ENCODE results near the gene TBC1D9B. TPM values are rescaled to one million over a fixed set of nuclear protein-coding genes. Genes with fewer than 3 reads are reported as not detected.

Gene TBC1D9B
- total and polyA plus RNA-seq, 2 donors (not counting 1 experiment from before 2014, with no cell fraction given): 48.7 to 50.4 TPM

GRCh38 chr5:179904463-179905160 is 3.1 kb downstream of the TBC1D9B start:
- H2AFZ ChIP-seq (ENCODE audit: low read length): no peak overlapping the region

GRCh38 chr5:179902763-179903158 is 4.9 kb downstream of the TBC1D9B start:
- Histone ChIP-seq H3K36me3 (ENCODE audit: control insufficient read depth, insufficient read depth, low read length) (peaks cover 17% of the 10 kb centered on the region), H3K9ac (ENCODE audit: insufficient read depth, low read length) (no peak overlapping the region), H2AFZ (ENCODE audit: low read length) (no peak overlapping the region), H3K27me3 (ENCODE audit: control insufficient read depth, insufficient read depth, low read length) (no peaks in the 10 kb centered on the region), H3K4me1 (ENCODE audit: control insufficient read depth, extremely low read depth, insufficient read depth, low read length) (peaks cover 5% of the 10 kb centered on the region), H3K27ac (ENCODE audit: insufficient read depth, low read length) (no peak overlapping the region), H3K4me2 (ENCODE audit: extremely low read depth, insufficient read depth, low read length) (no peak overlapping the region), H3K79me2 (ENCODE audit: control insufficient read depth, insufficient read depth, low read length) (peaks cover 35% of the 10 kb centered on the region), H3K4me3 (replicated peaks in 1 of 4; ENCODE audit: control extremely low read depth in 1 of 4, insufficient read depth in 1 of 4, low read depth in 3 of 4, low read length in 4 of 4) (no peak overlapping the region), H4K20me1 (ENCODE audit: control insufficient read depth, extremely low read depth, insufficient read depth, low read length) (no peaks in the 10 kb centered on the region), H3K9me3 (ENCODE audit: control insufficient read depth, insufficient read depth, low read depth, low read length) (no peaks in the 10 kb centered on the region)
- DNase-seq (ENCODE audit: low read depth in 2 of 2): no peak
- TF ChIP-seq EZH2 (IDR thresholded peaks at IDR 0.05; ENCODE audit: low read length, missing control alignments) (no peak), CTCF (conservative IDR thresholded peaks at IDR 0.05 in 1 of 2, IDR thresholded peaks at IDR 0.05 in 1 of 2; ENCODE audit: low read depth in 1 of 2, low read length in 2 of 2) (no peak)

More at GRCh38 chr5:179904463-179905160, 3.1 kb downstream of the TBC1D9B start:
- Histone ChIP-seq H4K20me1 (ENCODE audit: control insufficient read depth, extremely low read depth, insufficient read depth, low read length) (no peaks in the 10 kb centered on the region), H3K4me3 (replicated peaks in 1 of 4; ENCODE audit: control extremely low read depth in 1 of 4, insufficient read depth in 1 of 4, low read depth in 3 of 4, low read length in 4 of 4) (no peak overlapping the region), H3K27me3 (ENCODE audit: control insufficient read depth, insufficient read depth, low read length) (no peaks in the 10 kb centered on the region), H3K79me2 (ENCODE audit: control insufficient read depth, insufficient read depth, low read length) (peaks cover 35% of the 10 kb centered on the region), H3K4me1 (ENCODE audit: control insufficient read depth, extremely low read depth, insufficient read depth, low read length) (peaks cover 5% of the 10 kb centered on the region), H3K36me3 (ENCODE audit: control insufficient read depth, insufficient read depth, low read length) (peaks cover 14% of the 10 kb centered on the region), H3K9me3 (ENCODE audit: control insufficient read depth, insufficient read depth, low read depth, low read length) (no peaks in the 10 kb centered on the region), H3K4me2 (ENCODE audit: extremely low read depth, insufficient read depth, low read length) (no peak overlapping the region), H3K9ac (ENCODE audit: insufficient read depth, low read length) (no peak overlapping the region), H3K27ac (ENCODE audit: insufficient read depth, low read length) (no peak overlapping the region)
- TF ChIP-seq CTCF (conservative IDR thresholded peaks at IDR 0.05 in 1 of 2, IDR thresholded peaks at IDR 0.05 in 1 of 2; ENCODE audit: low read depth in 1 of 2, low read length in 2 of 2) (no peak), EZH2 (IDR thresholded peaks at IDR 0.05; ENCODE audit: low read length, missing control alignments) (no peak)
- DNase-seq (ENCODE audit: low read depth in 2 of 2): no peak

- peaks cover 34% of the 10 kb centered on the region for H3K79me2 ChIP-seq (ENCODE audit: control insufficient read depth, insufficient read depth, low read length)
- H3K36me3 ChIP-seq (ENCODE audit: control insufficient read depth, insufficient read depth, low read length): peaks cover 17% of the 10 kb centered on the region
- no peak overlapping the region for H3K27ac ChIP-seq (ENCODE audit: insufficient read depth, low read length)
- no peak overlapping the region for H3K4me2 ChIP-seq (ENCODE audit: extremely low read depth, insufficient read depth, low read length)
- no peak overlapping the region for H3K4me3 ChIP-seq (replicated peaks in 1 of 4; ENCODE audit: control extremely low read depth in 1 of 4, insufficient read depth in 1 of 4, low read depth in 3 of 4, low read length in 4 of 4)
- TF ChIP-seq CTCF (conservative IDR thresholded peaks at IDR 0.05 in 1 of 2, IDR thresholded peaks at IDR 0.05 in 1 of 2; ENCODE audit: low read depth in 1 of 2, low read length in 2 of 2) (no peak), EZH2 (IDR thresholded peaks at IDR 0.05; ENCODE audit: low read length, missing control alignments) (no peak)
- peaks cover 5% of the 10 kb centered on the region for H3K4me1 ChIP-seq (ENCODE audit: control insufficient read depth, extremely low read depth, insufficient read depth, low read length)
- no peaks in the 10 kb centered on the region for H3K27me3 ChIP-seq (ENCODE audit: control insufficient read depth, insufficient read depth, low read length)
- H3K9me3 ChIP-seq (ENCODE audit: control insufficient read depth, insufficient read depth, low read depth, low read length): no peaks in the 10 kb centered on the region
- no peaks in the 10 kb centered on the region for H4K20me1 ChIP-seq (ENCODE audit: control insufficient read depth, extremely low read depth, insufficient read depth, low read length)
- H2AFZ ChIP-seq (ENCODE audit: low read length): no peak overlapping the region
- H3K9ac ChIP-seq (ENCODE audit: insufficient read depth, low read length): no peak overlapping the region
- no peak for DNase-seq (ENCODE audit: low read depth in 2 of 2)
Observed at GRCh38 chr5:179901915-179902762, 5.6 kb downstream of the TBC1D9B start.
